Measurements from ENCODE around the gene DRD2. TPM values are rescaled to one million over a fixed set of nuclear protein-coding genes. Genes with fewer than 3 reads are reported as not detected.

DRD2 gene
- total RNA-seq, 4 donors from 2014 or later = 0.41 to 31.3 TPM; not detected in 2

DNA sequence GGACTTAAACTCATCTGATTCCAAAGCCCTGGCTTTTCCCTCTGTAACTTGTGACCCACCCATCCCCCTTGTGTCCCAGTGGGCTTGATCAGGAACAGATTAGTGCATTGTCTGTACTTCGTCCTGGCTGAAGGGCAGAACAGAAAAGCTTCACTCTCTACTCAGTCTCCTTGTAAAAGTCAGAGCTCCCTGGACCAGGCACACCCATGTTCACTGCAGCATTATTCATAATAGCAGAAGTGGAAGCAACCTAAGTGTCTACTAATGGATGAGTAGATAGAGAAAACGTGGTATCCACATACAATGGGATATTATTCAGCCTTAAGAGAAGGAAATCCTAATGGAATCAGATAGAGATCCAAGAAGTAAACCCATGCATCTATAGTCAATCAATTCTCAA lies 20.7 kb downstream of the DRD2 start:
- DNase-seq = no peak
- in situ Hi-C loops (cut with MboI; ENCODE audit: low sequenced_read_pairs in 4 of 4) (no loop called here), intact Hi-C loops (cut with DNase I; ENCODE audit: low total_unique reads) (no loop called here)
- ATAC-seq = no peak
- H3K27ac ChIP-seq = no peak overlapping the region
- no peaks in the 10 kb centered on the region for H3K27me3 ChIP-seq
- no peak for TF ChIP-seq POLR2A (IDR thresholded peaks at IDR 0.05)
- TF ChIP-seq, protein P1, sequence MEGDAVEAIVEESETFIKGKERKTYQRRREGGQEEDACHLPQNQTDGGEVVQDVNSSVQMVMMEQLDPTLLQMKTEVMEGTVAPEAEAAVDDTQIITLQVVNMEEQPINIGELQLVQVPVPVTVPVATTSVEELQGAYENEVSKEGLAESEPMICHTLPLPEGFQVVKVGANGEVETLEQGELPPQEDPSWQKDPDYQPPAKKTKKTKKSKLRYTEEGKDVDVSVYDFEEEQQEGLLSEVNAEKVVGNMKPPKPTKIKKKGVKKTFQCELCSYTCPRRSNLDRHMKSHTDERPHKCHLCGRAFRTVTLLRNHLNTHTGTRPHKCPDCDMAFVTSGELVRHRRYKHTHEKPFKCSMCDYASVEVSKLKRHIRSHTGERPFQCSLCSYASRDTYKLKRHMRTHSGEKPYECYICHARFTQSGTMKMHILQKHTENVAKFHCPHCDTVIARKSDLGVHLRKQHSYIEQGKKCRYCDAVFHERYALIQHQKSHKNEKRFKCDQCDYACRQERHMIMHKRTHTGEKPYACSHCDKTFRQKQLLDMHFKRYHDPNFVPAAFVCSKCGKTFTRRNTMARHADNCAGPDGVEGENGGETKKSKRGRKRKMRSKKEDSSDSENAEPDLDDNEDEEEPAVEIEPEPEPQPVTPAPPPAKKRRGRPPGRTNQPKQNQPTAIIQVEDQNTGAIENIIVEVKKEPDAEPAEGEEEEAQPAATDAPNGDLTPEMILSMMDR (IDR thresholded peaks at IDR 0.05 in 4 of 5, conservative IDR thresholded peaks at IDR 0.05 in 1 of 5) = no peak
- no peak overlapping the region for H3K4me3 ChIP-seq
- no peaks in the 10 kb centered on the region for H3K9me3 ChIP-seq
- no peaks in the 10 kb centered on the region for H3K4me1 ChIP-seq
- no peaks in the 10 kb centered on the region for H3K36me3 ChIP-seq

DNA sequence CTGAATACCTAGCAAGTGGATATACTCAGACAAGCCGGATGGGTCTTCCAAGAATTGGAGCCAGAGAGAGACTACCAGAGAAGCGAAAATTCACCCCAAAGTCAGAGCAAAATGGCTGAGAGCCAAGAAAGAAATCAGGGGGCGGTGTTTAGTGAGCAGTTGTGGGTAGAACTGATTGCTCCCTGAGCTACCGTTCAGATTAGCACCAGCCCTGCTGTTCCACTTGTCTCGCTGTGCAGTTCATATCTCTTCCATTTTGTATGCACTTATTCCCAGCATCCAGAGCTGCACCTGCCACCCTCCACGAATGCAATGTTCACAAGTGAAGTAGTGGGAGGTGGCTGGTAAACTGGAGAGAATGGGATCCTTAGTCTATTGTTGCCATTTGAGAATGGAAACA lies 25.5 kb downstream of the DRD2 start:
- no peaks in the 10 kb centered on the region for H3K27me3 ChIP-seq
- no peaks in the 10 kb centered on the region for H3K9me3 ChIP-seq
- intact Hi-C loops (cut with DNase I; ENCODE audit: low total_unique reads) (no loop called here), in situ Hi-C loops (cut with MboI; ENCODE audit: low sequenced_read_pairs in 4 of 4) (no loop called here)
- no peaks in the 10 kb centered on the region for H3K36me3 ChIP-seq
- DNase-seq (no peak), ATAC-seq (no peak)
- TF ChIP-seq POLR2A (IDR thresholded peaks at IDR 0.05) = no peak
- TF ChIP-seq, protein P1 (IDR thresholded peaks at IDR 0.05 in 4 of 5, conservative IDR thresholded peaks at IDR 0.05 in 1 of 5) = no peak
- H3K4me3 ChIP-seq = no peak overlapping the region
- H3K27ac ChIP-seq = no peak overlapping the region
- H3K4me1 ChIP-seq = no peaks in the 10 kb centered on the region

DNA sequence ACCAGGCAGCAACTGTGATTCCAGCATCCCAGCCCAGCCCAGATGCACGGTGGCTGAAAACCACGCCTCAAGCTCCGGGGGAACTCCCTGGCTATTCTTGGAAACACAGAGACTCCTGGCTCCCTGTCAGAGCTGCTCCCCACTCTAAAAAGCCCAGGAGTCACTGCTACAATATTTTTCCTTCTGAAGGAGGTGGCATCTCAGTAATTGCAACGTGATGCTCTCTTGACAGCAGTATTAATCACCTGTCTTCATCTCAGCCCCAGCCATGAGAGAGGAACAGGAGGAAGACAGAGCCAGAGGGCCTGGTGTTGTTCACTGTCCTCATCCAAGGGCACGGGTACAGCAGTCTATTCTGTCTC lies 26.9 kb downstream of the DRD2 start:
- ATAC-seq = no peak
- H3K27me3 ChIP-seq = no peaks in the 10 kb centered on the region
- in situ Hi-C loops (cut with MboI; ENCODE audit: low sequenced_read_pairs in 4 of 4) = no loop called here
- TF ChIP-seq POLR2A (IDR thresholded peaks at IDR 0.05) = no peak
- TF ChIP-seq, protein P1 (IDR thresholded peaks at IDR 0.05 in 4 of 5, conservative IDR thresholded peaks at IDR 0.05 in 1 of 5) = no peak
- no peak overlapping the region for H3K4me3 ChIP-seq
- no peaks in the 10 kb centered on the region for H3K9me3 ChIP-seq
- no peaks in the 10 kb centered on the region for H3K36me3 ChIP-seq
- H3K4me1 ChIP-seq = no peaks in the 10 kb centered on the region
- no peak overlapping the region for H3K27ac ChIP-seq
- intact Hi-C loops (cut with DNase I; ENCODE audit: low total_unique reads) = no loop called here
- DNase-seq = no peak

DNA sequence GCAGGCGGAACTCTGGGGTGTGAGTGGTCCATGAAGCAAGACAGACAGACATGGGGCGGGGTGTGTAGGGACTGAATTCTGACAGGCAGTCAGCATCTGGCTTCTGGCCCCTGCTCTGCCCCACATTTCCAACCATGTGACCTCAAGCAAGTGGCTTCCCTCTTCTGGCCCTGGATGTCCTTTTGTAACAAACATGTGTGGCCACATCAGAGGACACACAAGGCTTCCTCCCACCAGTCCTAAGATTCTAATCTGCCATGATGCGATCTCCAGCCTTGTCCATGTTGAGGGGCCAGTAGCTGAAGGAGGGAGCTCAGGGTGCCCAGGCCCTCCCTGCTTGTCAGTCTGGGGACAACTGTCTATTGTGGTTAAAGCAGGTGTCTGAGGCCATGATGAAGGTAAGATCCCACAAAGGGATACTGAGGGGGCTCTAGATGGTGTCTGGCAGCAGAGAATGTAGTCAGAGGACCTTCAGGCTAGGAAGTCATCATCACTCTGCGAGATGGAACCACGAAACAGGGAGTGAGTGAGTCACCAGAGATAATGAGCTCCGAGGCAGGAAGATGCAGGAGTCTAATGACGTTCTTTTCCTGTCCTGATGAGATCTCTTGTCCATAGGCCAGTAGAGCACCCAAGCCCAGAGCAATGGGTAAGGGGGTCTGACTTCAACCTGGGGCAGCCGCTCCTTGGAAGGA lies 27.4 kb downstream of the DRD2 start:
- intact Hi-C loops (cut with DNase I; ENCODE audit: low total_unique reads) = no loop called here
- in situ Hi-C loops (cut with MboI; ENCODE audit: low sequenced_read_pairs in 4 of 4) = no loop called here
- ATAC-seq (no peak), DNase-seq (no peak)
- H3K36me3 ChIP-seq = no peaks in the 10 kb centered on the region
- H3K27ac ChIP-seq = no peak overlapping the region
- H3K27me3 ChIP-seq = no peaks in the 10 kb centered on the region
- H3K4me3 ChIP-seq = no peak overlapping the region
- TF ChIP-seq POLR2A (IDR thresholded peaks at IDR 0.05) = no peak
- TF ChIP-seq, protein P1 (IDR thresholded peaks at IDR 0.05 in 4 of 5, conservative IDR thresholded peaks at IDR 0.05 in 1 of 5) = no peak
- no peaks in the 10 kb centered on the region for H3K9me3 ChIP-seq
- no peaks in the 10 kb centered on the region for H3K4me1 ChIP-seq

DNA sequence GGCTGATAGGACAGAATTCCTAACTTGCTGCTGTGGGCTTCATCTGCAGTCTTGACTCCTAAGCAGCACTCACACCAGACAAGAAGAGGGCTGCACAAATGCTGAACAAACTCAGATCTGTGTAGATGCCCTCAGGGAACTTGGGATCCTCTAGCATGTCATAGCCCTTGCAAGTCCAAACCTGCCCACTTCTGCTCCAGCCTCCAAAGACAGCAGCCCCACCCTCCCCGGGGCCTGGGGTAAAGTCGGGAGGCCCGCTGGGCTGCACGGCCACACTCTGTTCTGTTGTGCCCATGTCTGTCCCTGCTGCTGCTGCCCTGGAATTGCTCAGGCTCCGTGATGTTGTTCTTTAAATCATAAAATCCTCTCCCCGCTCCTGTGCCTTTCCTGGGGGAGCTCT lies 28.3 kb downstream of the DRD2 start:
- ATAC-seq (no peak), DNase-seq (no peak)
- no peaks in the 10 kb centered on the region for H3K4me1 ChIP-seq
- H3K9me3 ChIP-seq = no peaks in the 10 kb centered on the region
- TF ChIP-seq POLR2A (IDR thresholded peaks at IDR 0.05) = no peak
- TF ChIP-seq, protein P1 (IDR thresholded peaks at IDR 0.05 in 4 of 5, conservative IDR thresholded peaks at IDR 0.05 in 1 of 5) = no peak
- H3K36me3 ChIP-seq = no peaks in the 10 kb centered on the region
- no peak overlapping the region for H3K4me3 ChIP-seq
- H3K27me3 ChIP-seq = no peaks in the 10 kb centered on the region
- H3K27ac ChIP-seq = no peak overlapping the region
- intact Hi-C loops (cut with DNase I; ENCODE audit: low total_unique reads) = no loop called here
- in situ Hi-C loops (cut with MboI; ENCODE audit: low sequenced_read_pairs in 4 of 4) = no loop called here

All from gastrocnemius medialis (tissue), 4 donors.